AML-193 (cell line): ENCODE results near the gene TUNAR.
A peak's percentile ranks its signal among the peaks of the same experiment; 100 is the strongest.

ENCODE experiments used
- DNase-seq, 2 experiments: peaks; one replicate each; lab custom pipeline; 2025; lab: John Stamatoyannopoulos, UW

TUNAR gene

GRCh38 chr14:95872777-95873176, 3.9 kb upstream of the TUNAR start:
- no peak for DNase-seq

- no peak for DNase-seq
Measured at GRCh38 chr14:95875831-95876760, 536 bp upstream of the TUNAR start.

DNA sequence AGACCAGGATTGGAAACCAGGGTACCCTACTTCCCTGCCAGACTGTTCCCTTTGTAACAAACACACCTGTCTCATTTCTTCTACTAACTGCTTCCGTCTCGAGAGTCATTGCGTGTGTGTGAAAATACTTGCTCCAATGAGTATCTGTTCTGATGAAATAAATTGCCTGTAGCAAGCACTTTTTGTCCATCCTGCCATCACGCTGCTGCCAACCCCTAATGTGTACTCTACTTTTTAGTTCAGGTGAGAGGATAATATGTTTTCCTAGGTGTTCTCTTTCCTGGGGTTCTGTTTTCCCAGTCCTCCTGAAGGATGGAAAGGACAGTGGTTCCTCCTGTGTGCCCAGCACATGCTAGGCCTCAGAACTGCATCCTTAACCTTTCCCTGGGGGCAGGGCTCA, 1.0 kb downstream of the TUNAR start:
- no peak for DNase-seq

- no peak for DNase-seq
Measured at GRCh38 chr14:95884377-95884776, 7.7 kb downstream of the TUNAR start.

DNA sequence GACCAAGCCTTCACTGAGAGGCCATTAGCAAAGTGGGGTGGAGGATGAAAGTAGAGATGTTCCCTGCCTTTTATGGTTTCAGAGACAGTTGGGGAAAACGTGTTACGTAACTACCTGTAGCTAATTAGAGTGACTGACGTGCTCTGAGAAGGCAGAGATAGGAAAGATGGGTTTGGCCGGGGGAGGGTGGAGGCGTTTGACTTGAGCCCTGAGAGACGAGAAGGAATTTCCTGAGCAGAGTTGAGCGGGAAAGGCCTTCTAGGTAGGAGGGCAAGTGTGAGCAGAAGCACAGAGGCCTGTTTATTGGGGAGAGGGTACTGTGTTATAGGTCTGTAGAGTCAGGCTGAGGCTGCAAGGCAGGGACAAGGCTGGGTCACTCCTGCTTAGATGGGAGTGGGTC, 8.6 kb downstream of the TUNAR start:
- no peak for DNase-seq

DNA sequence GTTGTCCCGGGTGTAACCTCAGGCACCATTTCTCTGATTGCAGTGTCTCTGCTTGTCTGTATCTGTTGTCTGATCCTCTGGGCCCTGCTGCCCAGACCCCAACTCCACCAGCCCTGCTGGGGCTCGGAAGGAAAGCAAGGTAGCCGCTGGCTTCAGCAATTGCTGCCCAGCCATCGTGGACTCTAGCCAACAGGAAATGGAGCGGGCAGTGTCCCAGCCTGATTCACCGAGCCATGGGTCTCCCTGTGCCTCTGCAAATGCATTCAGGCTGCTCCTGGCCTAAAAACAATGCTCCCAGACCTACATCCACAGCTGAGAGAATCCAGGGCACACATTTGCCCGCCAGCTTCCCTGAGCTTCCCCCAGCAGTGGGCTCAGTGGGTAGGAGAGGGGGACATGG, 9.2 kb downstream of the TUNAR start:
- no peak for DNase-seq

GRCh38 chr14:95886366-95887056, 9.9 kb downstream of the TUNAR start:
- no peak for DNase-seq

DNA sequence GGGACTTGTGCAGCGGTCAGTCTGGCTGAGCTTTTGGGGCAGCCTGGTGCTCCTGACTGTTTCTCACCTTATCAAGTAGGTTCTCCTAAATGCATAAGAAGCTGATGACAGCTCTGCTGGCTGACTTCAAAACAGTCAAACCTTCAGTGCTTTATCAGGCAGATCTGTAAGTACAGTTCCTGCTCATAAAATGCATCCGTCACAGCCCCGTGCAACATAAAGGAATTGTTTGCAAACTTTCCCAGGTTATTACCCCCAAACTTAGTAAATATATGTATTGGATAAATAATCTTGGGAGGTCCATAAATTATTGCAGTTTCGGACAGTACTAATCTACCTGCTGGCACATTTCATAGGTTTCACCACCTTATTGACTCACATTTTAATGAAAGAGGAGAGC, 10.7 kb downstream of the TUNAR start:
- no peak for DNase-seq

DNA sequence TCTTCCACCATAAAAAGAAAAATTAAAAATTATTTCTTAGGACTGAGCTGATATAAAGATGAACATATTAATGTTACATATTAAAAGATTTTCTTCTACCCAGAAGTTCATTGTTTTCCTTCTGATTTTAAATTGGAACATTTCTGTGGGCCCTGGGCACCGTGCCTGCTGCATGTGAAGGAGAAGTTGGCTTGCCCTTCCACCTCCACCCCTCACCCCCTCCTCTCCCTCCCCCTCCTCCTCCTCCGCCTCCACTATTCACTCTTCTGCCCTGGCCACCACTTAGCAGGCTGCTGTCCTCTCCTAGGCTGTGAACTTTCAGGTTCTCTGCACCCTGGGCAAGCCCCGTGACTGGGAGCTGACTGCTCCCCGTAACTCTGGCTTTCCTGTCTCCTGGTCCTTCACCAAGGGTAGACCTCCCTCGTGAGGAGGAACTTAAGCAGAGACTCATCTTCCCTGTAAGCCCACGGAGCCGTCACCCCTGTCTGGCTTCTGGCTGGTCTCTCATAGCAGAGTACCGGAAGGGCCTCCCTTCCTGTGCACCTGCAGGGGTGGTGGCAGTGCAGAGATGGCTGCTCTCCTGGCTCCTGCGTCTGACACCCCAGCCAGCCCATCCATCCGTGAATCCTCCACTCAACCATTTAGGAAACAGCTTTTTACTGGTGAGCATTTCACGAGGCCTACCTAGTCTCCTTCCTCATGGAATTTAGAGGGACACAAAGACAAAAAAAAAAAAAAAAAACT, 12.8 kb downstream of the TUNAR start:
- DNase-seq = no peak

DNA sequence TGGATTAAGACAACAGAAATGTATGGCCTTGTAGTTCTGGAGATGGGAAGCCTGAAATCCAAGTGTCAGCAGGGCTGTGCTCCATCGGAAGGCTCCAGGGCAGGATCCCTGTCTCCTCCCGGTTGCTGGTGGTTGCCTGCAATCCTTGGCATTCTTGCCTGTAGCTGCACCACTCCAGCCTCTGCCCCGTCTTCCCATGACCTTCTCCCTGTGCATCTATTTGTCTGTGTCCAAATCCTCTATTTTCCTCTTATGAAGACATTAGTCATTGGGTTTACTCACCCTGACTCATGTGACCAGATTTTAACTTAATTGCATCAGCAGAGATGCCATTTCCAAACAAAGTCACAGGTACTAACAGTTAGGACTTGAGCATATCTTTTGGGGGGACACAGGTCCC, 15.1 kb downstream of the TUNAR start:
- DNase-seq = no peak

DNA sequence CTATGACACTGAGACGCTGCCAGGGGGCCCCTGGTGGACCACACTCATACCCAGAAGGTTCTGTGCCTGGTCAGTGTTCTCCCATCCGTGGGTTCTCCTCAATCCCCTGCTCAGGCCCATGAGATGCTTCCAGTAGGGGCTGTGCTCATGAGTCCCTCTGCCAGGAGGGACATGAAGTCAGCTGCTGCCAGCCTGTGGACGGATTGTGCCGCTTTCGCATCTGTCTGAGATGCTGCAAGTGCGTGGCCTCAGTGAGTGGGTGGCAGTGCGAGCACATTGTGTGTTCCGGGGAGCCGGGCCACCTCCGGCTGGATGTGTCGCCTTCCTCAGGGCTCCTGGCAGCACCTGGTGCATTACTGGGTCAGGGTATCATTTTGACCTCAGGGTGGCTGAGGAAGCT, 15.5 kb downstream of the TUNAR start:
- DNase-seq = no peak

DNA sequence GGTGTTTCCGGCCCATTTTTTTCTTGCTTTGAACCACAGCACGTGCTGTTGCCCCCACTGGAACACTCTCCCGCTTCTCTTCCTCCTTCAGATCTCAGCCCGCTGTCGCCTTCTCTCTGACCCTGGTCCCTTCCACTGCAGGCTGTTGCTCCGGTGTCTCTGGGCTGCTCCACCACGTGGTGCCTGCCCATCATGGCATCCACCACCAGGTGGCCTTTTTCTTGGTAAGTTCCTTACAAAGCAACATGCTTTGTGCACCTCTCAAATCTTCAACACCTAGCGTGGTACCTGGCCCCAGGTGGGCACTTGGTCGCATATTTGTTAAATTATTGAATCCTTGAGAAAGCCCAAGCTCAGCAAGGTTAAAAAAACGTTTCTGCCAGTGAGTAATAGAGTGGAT, 19.1 kb downstream of the TUNAR start:
- peak in 1 of 2 experiments; percentile 1 for DNase-seq

DNA sequence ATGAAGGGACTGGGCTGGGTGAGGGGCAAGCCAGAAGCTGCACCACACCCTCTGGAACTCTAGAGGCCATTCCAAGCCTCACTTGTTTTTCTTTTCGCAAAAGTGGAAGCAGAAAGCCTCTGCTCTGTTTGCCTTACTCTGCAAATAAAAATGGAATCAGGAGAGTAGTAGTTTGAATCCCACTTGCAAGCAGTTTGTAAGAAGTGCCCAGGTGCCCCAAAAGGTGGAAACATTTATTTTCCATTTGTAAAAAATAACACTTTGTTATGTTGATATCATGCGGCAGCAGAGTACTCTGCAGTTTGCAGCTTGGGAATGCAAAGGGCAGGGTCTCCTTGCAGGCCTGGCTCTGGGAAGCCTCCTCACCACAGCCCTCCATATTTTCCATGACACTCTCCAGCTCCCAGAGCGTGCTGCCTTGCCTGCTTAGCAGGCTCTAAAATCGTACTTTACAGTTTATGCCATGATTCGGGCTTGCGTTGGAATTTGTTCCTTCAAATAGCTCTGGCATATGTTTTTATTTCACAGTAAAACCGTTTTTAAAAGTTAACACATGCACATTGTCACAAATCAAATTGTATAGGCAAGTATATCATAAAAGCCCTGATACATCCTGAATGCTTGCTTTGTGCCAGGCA, 20.0 kb downstream of the TUNAR start:
- DNase-seq = no peak

- DNase-seq = no peak
Measured at GRCh38 chr14:95897280-95897679, 20.6 kb downstream of the TUNAR start.

DNA sequence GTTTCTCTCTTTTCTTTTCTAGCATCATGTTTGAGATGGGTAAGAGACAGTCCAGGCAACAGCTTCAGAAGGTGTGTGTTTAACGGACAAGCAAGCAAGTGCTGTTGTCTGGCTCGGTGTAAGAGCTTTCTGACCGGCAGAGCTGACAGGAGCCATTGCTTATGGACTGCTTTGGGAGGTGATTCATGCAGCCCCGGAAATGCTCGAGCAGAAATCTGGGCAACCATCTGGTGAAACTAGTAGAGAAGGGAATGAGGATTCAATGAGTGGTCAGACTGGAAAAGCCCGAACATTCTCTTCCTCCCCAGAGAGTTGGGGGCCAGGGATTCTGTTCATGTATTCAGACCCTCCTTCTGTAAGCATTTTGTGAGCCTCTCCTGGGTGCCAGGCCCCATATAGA, 24.4 kb downstream of the TUNAR start:
- no peak for DNase-seq

GRCh38 chr14:95902273-95902826, 25.7 kb downstream of the TUNAR start:
- no peak for DNase-seq

- no peak for DNase-seq
Measured at GRCh38 chr14:95903165-95903564, 26.5 kb downstream of the TUNAR start.

DNA sequence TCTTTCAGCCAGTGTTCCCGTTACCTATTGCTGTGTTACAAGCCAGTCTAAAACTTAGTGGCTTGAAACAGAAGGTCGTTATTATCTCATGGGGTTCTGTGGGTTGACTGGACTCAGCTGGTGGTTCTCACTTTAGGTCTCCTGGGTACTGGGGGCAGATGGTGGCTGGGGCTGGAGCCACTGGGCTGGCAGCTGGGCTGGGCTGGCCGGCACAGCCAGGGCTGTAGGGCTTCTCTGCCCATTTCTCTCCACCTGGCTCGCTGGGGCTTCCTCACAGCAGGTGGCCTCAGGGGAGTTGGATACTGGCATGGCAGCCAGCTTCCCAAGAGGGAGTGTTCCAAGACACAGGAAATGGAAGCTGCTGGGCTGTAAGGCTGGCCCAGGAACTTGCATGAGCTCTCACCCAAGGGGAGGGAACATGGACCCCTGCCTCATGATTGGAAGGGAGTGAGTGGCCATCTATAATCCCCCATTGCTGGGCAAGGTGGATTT, 27.0 kb downstream of the TUNAR start:
- DNase-seq = no peak

DNA sequence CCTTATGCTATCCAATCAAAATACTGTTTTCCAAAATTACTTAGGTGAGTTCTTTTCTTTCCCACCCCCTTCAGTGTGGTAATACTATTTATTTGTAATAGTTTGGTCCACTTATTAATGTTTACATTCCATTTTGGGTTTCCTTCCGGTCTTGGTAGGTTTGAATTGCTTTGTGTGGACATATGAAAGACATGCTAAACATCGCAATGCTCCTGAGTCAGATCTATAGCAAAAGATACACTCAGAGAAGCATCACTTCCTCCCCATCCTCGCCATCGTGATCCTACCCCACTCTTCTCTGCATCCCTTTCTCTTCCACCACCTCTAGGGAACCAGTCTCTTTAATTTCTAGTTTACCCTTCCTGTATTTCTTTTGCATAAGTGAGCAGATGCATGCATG, 30.0 kb downstream of the TUNAR start:
- no peak for DNase-seq

GRCh38 chr14:95910628-95911027, 34.0 kb downstream of the TUNAR start:
- no peak for DNase-seq

GRCh38 chr14:95911456-95911855, 34.8 kb downstream of the TUNAR start:
- DNase-seq = no peak

DNA sequence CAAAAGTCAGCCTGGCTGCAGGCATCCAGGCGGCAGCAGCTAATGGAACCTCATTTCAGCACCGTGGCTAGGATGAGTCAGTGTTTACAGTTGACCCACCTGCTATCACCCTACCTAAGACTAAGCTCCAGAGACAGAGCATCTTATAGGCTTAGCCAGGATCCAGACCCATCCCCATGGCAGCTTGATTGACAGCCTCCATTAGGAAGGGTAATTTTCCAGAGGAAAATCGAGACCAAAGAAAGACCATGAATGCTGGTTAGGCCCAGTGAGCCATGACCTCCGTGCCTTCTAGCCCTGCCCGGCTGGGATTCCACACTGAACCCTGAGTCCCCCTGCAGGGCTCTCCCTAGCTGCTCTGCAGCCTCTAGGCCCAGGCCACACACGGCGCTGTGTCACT, 38.7 kb downstream of the TUNAR start:
- DNase-seq = no peak
